Fibroblast of lung (primary cell): ENCODE data around the gene CCDC89. TPM values are rescaled to one million over a fixed set of nuclear protein-coding genes. Genes with fewer than 3 reads are reported as not detected.

Experiments used
- DNase-seq, 2 donors: peaks; one replicate each; pipeline versions ENCODE4 v3.0.0 to v3.0.0-alpha.2; 2010; ENCODE audit warnings: low read depth in 2 of 2
- H2AFZ ChIP-seq: 2 replicates; pipeline ENCODE4 v1.5.1; 2012; ENCODE audit warnings: low read length, control low read depth, inconsistent platforms
- H3K27ac ChIP-seq: 2 replicates; pipeline ENCODE4 v1.5.1; 2011; ENCODE audit warnings: low read length, control low read depth; ENCODE audit not compliant: insufficient read depth
- H3K27me3 ChIP-seq: 2 replicates; pipeline ENCODE4 v1.5.1; 2011; ENCODE audit warnings: mild to moderate bottlenecking, low read length; ENCODE audit not compliant: control insufficient read depth, insufficient read depth
- H3K36me3 ChIP-seq: 2 replicates; pipeline ENCODE4 v1.5.1; 2011; ENCODE audit warnings: low read length; ENCODE audit not compliant: control insufficient read depth, insufficient read depth
- H3K4me1 ChIP-seq: 2 replicates; pipeline ENCODE4 v1.5.1; 2011; ENCODE audit warnings: low read length; ENCODE audit not compliant: control insufficient read depth, insufficient read depth; ENCODE audit errors: extremely low read depth
- H3K4me2 ChIP-seq: 2 replicates; pipeline ENCODE4 v1.5.1; 2011; ENCODE audit warnings: low read length, control low read depth; ENCODE audit not compliant: insufficient read depth; ENCODE audit errors: extremely low read depth
- H3K4me3 ChIP-seq, 4 experiments: fragments of 200-600 bp in 1 of 4; sonication (generic) in 1 of 4; replicated peaks in 1 of 4; 2 replicates each; pipeline ENCODE4 v1.5.1; 2011 to 2016; ENCODE audit warnings: low read length in 4 of 4, low read depth in 3 of 4, mild to moderate bottlenecking in 3 of 4, control low read depth in 2 of 4, inconsistent platforms in 1 of 4, mixed read lengths in 1 of 4; ENCODE audit not compliant: insufficient read depth in 1 of 4; ENCODE audit errors: control extremely low read depth in 1 of 4
- H3K79me2 ChIP-seq: 2 replicates; pipeline ENCODE4 v1.5.1; 2012; ENCODE audit warnings: mild to moderate bottlenecking, low read length, inconsistent platforms; ENCODE audit not compliant: control insufficient read depth, insufficient read depth
- H3K9ac ChIP-seq: 2 replicates; pipeline ENCODE4 v1.5.1; 2011; ENCODE audit warnings: mild to moderate bottlenecking, low read length, control low read depth; ENCODE audit not compliant: insufficient read depth
- H3K9me3 ChIP-seq: 2 replicates; pipeline ENCODE4 v1.5.1; 2012; ENCODE audit warnings: low read depth, low read length; ENCODE audit not compliant: control insufficient read depth, insufficient read depth
- H4K20me1 ChIP-seq: 2 replicates; pipeline ENCODE4 v1.5.1; 2011; ENCODE audit warnings: low read length; ENCODE audit not compliant: control insufficient read depth, insufficient read depth; ENCODE audit errors: extremely low read depth
- EZH2 ChIP-seq: IDR thresholded peaks from 2 replicates; pipeline ENCODE4 v1.5.1; 2012; ENCODE audit warnings: low read length, control low read depth, mild to moderate bottlenecking; ENCODE audit errors: missing control alignments
- polyA minus RNA-seq: library from RNA; depleted of rRNA, polyadenylated mRNA; stranded (reverse); fragments of >200 nt; gene quantifications from 2 replicates; pipeline ENCODE4 v1.2.3, GENCODE V29; 2011; ENCODE audit warnings: low replicate concordance
- polyA plus RNA-seq, 2 donors: library from polyadenylated mRNA; depleted of rRNA in 1 of 2; stranded (reverse) in 1 of 2; unstranded in 1 of 2; fragments of >200 nt; gene quantifications; 2 replicates each; pipeline ENCODE4 v1.2.1, GENCODE V29; 2011 to 2012; ENCODE audit warnings: missing spikeins in 1 of 2
- total RNA-seq: library from RNA; depleted of rRNA; stranded (reverse); fragments of >200 nt; gene quantifications from 2 replicates; pipeline ENCODE4 v1.2.1, GENCODE V29; 2014
- TF ChIP-seq, protein P1 (sequence below), 2 donors: IDR thresholded peaks in 1 of 2; conservative IDR thresholded peaks in 1 of 2; 1 replicate in 1 of 2; 2 replicates in 1 of 2; pipeline ENCODE4 v1.5.1; 2011 to 2012; ENCODE audit warnings: low read length in 2 of 2, control low read depth in 1 of 2, inconsistent platforms in 1 of 2, low read depth in 1 of 2, mild to moderate bottlenecking in 1 of 2

The CCDC89 gene
- total RNA-seq: 2.8 and 4.1 TPM in 2 replicates
- 2.3 and 2.9 TPM in 2 replicates for polyA plus RNA-seq
- polyA plus RNA-seq (2012): 1.5 and 2.3 TPM in 2 replicates
- polyA minus RNA-seq: 0.30 TPM in 1 of 2 replicates, not detected in the other

DNA sequence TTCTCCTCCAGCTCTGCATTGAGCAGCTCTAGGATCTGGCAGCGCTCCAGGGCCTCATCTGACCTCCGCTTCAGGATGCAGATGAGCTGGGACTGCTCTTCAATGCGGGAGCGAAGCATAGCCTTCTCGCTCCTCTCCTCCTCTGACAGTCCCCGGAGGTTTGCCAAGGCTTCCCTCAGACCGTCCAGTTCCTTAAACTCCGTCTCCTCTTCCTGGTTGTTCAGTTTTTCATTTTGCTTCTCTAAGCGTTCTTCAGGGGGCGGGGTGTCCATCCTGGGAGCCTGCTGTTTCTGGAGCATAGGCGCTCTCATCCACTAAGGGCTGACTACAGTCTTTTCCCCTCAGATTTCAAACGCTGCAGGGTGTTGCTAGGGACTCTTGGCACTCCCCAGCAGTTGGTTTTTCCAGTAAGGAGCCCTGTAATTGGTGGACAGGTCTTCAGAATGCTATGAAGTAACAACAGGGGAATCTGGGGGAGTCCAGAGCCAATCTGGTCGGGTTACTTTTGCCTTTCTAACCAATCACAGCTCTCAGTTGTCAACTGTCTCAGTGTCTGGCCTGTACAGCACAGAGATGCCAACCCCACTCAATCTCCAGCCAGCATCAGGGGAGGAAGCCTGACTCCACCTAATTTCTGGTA, at the start of gene CCDC89:
TSS of gene CCDC89 (minus strand) at position 376 of the 640 bp plus-strand sequence. CDS start at position 311, 65 bp downstream.
- Histone ChIP-seq H3K9me3 (no peaks in the 10 kb centered on the region), H2AFZ (peak within 1 kb of the TSS; percentile 73), H3K79me2 (no peaks in the 10 kb centered on the region), H3K27ac (peak within 1 kb of the TSS; percentile 84), H4K20me1 (no peaks in the 10 kb centered on the region), H3K4me3 (peak within 1 kb of the TSS; percentile 30 to 66 (median 57)), H3K4me1 (peaks cover 21% of the 10 kb centered on the region), H3K27me3 (no peaks in the 10 kb centered on the region), H3K9ac (peak within 1 kb of the TSS; percentile 60), H3K36me3 (no peaks in the 10 kb centered on the region), H3K4me2 (peak within 1 kb of the TSS; percentile 88)
- DNase-seq: peak; percentile 99
- TF ChIP-seq EZH2: no peak
- TF ChIP-seq, protein P1, sequence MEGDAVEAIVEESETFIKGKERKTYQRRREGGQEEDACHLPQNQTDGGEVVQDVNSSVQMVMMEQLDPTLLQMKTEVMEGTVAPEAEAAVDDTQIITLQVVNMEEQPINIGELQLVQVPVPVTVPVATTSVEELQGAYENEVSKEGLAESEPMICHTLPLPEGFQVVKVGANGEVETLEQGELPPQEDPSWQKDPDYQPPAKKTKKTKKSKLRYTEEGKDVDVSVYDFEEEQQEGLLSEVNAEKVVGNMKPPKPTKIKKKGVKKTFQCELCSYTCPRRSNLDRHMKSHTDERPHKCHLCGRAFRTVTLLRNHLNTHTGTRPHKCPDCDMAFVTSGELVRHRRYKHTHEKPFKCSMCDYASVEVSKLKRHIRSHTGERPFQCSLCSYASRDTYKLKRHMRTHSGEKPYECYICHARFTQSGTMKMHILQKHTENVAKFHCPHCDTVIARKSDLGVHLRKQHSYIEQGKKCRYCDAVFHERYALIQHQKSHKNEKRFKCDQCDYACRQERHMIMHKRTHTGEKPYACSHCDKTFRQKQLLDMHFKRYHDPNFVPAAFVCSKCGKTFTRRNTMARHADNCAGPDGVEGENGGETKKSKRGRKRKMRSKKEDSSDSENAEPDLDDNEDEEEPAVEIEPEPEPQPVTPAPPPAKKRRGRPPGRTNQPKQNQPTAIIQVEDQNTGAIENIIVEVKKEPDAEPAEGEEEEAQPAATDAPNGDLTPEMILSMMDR (conservative IDR thresholded peaks at IDR 0.05 in 1 of 2, IDR thresholded peaks at IDR 0.05 in 1 of 2; ENCODE audit: low read depth in 1 of 2, low read length in 2 of 2): no peak

DNA sequence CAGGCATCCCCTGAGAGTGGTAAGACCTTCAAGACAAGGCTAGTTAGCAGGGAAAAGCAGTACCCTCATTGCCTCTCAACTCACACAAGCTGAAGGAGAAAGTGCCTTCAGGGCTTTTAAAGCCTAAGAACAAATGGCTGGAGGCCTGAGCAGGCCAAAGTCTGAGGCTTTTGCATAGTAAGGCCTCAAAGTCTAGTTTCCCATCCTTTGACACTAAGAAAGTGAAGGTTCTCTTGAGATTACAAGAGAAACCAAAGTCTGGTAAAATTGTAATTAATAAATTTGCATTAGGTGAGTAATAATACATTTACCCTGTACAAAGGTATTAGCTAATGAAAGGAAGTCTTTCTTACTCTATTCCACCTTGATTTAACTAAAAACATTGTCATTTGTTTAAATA, 47.0 kb upstream of the CCDC89 start:
- no peak overlapping the region for H3K27ac ChIP-seq
- TF ChIP-seq, protein P1 (conservative IDR thresholded peaks at IDR 0.05 in 1 of 2, IDR thresholded peaks at IDR 0.05 in 1 of 2; ENCODE audit: low read depth in 1 of 2, low read length in 2 of 2): no peak
- no peak for TF ChIP-seq EZH2
- peaks cover 3% of the 10 kb centered on the region for H3K4me1 ChIP-seq
- no peak overlapping the region for H3K4me2 ChIP-seq
- H3K9ac ChIP-seq: no peak overlapping the region
- H3K36me3 ChIP-seq: peaks cover 6% of the 10 kb centered on the region
- no peak for DNase-seq
- H4K20me1 ChIP-seq: no peaks in the 10 kb centered on the region
- H2AFZ ChIP-seq: no peak overlapping the region
- no peak overlapping the region for H3K4me3 ChIP-seq
- H3K9me3 ChIP-seq: no peaks in the 10 kb centered on the region
- H3K27me3 ChIP-seq: no peaks in the 10 kb centered on the region
- no peaks in the 10 kb centered on the region for H3K79me2 ChIP-seq

DNA sequence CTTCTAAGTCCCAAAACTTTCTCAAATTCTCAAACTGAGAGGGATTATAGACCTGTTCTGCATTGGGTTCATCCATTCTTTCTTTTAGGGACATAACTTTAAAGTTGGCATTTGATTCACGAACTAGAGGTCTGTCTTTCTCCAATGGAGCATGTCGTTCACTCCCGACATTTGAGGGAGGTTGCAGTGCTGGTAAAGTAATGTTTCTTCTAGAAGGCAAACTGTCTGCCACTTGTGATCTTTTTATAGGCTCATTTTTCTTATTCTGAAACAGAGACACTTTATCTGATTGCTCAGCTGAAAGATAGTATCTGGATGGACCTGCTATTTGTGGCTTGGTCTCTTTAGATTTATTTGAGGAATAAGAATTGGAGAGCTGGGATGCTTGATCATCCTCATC, 40.4 kb upstream of the CCDC89 start:
- H3K9ac ChIP-seq: no peak overlapping the region
- H3K4me3 ChIP-seq: no peak overlapping the region
- no peaks in the 10 kb centered on the region for H4K20me1 ChIP-seq
- TF ChIP-seq EZH2: no peak
- TF ChIP-seq, protein P1 (conservative IDR thresholded peaks at IDR 0.05 in 1 of 2, IDR thresholded peaks at IDR 0.05 in 1 of 2; ENCODE audit: low read depth in 1 of 2, low read length in 2 of 2): no peak
- peaks cover 4% of the 10 kb centered on the region for H3K4me1 ChIP-seq
- H3K36me3 ChIP-seq: no peaks in the 10 kb centered on the region
- no peaks in the 10 kb centered on the region for H3K27me3 ChIP-seq
- H3K79me2 ChIP-seq: no peaks in the 10 kb centered on the region
- H2AFZ ChIP-seq: no peak overlapping the region
- no peak overlapping the region for H3K4me2 ChIP-seq
- no peaks in the 10 kb centered on the region for H3K9me3 ChIP-seq
- no peak for DNase-seq
- no peak overlapping the region for H3K27ac ChIP-seq
